ENCODE results near the gene ELFN2.

ELFN2 gene

DNA sequence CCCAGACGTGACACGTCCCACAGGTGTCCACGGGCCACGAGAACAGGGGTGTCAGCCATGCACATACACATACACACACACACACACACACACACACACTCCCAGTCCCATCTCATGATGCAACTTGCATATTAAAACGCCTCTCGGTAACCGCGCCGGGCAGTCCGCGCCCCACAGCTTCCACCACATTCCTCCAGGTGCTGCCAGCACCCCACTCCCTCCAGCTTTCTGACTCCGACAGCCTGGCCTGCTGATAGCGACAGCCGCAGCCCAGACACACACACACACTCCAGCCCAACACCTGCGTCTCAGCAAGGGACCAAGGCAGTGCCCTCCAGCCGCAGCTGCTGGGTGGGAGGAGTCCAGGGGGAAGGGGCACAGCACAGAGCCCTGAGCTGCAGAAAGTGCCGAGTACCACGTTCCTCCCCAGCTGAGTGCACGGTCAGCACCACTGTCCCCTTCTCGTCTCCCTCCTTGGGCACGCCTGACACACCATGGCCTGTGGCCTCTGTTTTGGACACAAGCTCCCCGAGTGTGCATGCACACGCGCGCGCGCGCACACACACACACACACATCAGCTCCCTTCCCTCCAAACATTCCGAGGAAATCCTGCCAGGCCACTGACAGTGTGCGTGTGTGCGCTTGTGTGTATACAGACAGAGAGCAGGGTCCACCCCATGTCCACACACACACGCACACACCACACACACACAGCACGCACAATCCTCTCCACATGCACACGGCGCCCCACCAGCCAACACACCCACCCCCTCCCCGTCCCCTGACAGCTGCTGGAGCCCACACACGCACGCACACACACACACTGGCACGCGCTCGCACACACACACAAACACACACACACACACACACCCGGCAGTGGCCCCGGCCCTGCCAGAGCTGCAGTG lies 1.2 kb downstream of the ELFN2 start:
- no peak for DNase-seq

DNA sequence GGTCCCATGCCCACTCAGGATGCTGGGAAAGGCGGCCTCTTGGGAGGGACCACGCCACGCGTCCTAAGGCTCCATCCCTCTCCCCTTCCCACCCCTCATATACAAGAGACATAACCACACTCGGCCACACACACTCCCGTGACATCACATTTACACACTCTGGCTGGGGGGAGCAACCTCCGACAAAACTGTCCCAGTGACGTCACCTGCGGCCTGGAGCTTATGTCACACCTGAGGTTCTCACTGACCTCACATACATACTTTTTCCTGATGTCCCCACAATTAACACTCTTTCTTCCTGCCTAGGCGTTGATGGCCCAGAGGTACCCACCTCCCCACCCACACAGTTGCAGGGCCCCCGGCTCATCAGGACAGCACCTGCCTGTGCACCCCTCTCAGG lies 1.9 kb downstream of the ELFN2 start:
- DNase-seq = no peak

DNA sequence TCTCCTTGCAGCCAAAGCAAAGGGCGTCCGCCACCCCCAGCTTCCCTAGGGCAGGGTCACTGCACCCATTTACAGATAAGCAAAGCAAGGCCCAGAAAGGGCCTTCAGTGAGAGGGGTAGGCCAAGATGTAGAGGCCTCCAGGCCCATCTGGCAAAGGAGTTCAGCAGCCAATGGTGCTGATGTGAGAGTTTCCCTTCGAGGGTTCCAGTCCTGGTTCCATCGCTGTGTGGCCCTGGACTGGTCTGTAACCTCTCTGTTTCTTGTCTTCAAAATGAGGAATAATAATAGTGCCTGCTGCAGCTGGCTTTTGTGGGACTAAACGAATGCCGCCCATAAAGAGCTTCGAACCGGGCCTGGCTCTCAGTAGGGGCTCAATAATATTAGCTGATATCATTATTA lies 4.0 kb downstream of the ELFN2 start:
- no peak for DNase-seq

DNA sequence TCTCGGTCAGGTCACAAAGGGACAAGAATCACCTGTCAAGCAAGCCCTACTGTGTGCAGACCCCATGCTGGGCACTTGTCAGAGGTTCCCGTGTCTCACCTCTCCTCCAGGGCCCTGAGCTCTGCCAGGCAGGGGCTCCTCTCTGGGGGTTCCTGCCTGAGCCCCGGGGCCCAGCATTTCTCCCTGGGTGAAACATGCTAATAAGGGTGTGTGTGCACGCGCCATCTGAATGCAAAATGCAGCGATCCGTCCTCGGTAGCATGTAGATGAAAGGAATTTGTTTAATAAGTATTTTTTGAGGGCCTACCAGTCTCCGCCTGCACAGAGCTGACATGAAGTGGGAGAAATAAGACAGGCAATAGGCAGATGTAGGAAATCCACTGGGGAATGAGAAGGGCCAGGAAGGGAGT lies 5.8 kb downstream of the ELFN2 start:
- no peak for DNase-seq

DNA sequence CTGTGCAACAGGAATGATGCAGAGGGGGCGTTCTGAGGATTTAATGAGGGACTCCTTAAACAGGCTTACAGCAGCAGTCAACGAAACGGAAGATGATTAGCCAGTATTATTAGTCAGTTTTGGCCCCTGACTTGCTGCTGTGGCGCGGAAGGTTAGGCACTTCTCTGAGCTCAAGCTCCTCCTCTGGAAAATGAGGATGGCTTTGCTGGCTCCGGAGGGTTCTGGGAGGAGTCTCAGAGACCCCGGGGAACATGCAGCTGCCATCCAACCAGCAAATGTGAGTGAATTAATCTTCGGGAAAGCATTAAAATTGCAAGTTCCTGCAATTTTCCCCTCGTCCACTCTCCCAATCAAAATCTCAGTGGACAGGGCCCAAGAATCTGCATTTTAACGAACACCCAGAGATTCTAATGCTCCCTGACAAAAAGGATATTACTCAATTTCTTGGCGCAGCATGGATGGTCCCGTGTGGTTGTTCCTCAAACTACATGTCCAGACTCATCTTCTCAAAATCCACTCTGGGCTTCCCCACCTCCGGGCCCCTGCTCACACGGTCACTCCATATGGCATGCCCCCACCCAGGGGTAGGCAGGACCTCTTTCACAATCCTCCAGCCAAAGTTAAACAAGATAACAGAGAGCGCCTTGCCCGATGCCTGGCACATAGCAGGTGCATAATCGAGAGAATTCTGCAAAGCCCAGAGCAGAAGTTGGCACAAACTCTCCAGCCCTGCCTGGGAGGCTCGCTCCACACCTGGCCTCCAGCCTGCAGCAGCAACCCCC lies 6.4 kb downstream of the ELFN2 start:
- DNase-seq = no peak

DNA sequence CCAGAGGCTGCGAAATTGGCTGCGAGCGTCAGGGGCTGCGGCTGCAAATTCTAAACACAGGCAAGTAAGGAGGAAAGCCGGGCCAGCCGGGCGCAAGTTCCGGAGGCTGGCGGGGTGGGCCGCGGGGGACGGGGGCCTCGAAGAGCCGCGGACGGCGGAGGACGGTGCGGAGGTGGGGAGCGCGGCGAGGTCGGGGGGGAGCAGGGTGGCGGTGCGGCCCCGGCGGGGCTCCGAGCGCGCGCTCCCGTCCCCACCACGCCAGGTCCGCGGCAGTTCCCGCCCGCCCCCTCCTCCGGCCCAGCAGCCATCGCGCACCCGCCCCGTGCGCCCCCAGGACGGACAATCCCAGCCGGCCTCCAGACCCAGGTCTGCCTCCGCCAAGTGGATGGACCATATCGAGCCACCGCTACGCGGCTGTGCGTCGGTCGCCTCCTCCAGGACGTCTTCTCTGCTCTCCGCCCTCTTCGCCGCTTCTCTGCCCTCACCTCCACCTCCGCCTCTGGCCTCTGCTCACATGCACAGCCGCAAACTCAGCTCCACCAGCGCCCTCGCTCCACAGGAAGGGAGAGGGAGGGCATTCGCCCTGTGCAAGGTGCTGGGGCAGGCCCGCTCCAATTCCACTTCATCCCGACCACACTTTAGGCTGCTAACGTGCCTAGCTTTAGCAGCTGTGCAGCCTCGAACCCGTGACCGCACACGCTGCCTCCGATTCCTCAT lies 7.2 kb downstream of the ELFN2 start:
- no peak for DNase-seq

DNA sequence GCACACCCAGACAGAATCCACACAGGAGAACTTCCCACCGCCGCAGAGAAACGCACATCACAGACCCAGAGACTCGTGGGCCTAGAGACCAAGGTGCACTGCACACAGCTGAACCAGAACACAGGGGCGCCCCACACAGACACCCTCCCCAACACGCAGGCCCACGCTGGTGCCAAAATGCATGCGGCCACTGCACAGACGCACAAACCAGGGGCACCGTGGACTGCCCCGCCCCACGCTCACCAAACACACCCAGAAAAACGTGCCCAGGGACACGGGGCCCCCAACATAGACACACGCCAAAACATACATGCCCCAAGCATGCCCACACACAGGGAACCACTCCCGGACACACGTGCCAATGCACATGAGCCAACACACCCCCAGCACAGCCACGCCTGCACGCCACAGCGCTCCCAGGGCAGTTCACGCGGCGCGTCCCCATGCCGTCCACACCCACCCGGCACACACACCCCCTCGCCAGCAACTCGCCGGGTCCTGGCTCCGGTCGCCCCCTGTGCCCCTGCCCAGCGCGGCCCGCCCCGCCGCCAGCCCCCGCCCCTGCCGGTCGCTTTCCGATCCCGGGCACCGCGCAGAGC lies 7.8 kb downstream of the ELFN2 start:
- no peak for DNase-seq

DNA sequence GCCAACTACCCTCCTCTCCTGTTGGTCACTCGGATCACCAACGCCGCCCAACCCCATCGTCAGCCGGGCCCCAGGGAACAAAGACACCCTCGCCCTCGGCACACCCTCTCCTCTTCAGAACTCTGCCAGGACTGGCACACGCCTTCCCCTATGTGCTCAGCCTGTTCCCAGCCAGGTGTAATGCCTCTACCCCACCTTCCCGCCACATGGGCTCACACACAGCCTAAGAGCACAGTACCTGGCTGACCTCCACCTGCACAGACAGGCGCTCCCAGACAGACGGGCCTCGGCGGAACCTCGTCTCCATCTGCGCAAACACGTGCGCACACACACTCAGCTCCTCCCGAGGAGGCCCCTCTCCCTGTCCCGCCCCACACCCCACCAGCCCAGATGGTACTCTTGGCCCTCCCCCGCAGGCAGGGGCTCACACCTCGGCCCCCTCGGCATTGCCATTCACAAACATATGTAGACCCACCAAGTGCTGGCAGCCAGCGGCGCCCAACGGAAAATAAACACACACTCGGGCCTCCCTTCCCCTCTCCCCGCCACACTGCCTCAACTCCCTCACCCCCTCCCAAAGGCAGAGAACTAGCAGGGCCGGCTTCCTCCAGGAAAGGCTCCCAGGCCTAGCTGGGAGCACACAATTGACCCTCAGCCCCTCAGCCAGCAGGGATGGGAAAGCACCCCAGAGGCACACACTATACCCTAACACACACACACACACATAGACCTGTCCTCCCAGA lies 8.5 kb downstream of the ELFN2 start:
- DNase-seq = no peak

DNA sequence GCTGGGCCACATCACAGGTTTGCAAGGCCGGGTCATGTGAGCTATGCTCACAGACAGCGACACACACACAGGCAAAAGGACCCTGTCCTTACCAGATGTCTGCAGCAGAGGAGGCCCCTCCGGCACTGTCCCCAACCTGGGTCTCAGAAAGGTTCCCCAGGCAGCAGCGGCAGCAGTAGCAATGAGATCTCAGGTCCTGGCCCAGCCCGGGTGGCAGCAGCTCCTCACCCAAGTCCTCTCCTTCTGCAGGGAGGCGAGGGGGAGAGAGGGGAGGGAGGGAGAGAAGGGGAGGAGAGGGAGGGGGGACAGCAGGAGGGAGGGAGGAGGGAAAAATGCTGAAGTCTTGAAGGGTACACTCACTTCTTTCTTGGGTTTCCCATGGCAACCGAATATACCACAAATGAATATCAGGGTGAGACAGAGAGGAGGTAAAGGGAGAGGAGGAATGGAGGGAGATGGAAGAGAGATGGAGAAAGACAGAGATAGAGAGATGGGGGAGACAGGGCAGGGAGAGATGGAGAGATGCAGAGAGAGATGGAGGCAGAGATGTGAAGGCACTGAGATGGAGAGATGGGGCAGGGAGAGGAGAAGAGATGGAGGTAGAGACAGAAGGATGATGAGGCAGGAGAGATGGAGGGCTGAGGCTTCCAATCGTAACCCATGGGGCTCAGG lies 9.5 kb downstream of the ELFN2 start:
- no peak for DNase-seq

DNA sequence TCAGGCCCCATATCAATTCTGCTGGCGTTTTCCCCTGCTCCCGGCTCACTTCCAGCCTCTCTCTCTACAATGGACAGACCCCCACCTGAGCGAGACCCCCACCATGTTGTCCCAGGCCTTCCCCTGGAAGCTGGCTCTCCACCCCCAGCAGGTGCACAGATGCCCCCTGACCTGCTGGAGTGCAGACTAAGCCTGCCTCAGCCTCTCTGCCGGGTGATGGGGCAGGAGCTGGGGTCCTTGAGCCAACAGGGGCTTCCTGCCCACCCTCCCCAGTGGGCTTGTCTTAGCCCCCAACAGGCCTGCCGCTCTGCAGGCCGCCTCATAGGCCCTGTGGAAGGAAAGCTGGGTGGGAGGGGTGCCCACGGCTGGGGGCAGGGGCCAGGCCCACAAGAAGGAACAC lies 10.0 kb downstream of the ELFN2 start:
- no peak for DNase-seq

DNA sequence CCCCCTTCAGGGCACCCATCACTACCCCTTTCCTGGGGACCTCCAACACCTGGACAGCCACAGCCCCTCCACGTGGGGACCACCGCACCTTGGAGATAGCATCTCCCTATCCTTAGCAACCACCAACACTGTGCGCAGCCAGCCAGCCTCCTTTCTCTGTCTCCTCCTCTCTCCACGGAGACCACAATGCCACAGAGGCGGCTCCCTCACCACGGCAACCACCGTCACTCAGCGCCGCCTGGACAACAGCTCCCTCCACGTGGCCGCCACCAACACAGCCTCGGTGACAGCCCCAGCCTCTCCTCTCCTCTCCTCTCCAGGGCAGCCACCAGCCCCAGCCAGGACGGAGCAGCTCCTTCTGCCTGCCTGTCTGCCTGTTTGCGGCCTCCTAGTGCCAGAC lies 10.5 kb downstream of the ELFN2 start:
- DNase-seq = no peak

DNA sequence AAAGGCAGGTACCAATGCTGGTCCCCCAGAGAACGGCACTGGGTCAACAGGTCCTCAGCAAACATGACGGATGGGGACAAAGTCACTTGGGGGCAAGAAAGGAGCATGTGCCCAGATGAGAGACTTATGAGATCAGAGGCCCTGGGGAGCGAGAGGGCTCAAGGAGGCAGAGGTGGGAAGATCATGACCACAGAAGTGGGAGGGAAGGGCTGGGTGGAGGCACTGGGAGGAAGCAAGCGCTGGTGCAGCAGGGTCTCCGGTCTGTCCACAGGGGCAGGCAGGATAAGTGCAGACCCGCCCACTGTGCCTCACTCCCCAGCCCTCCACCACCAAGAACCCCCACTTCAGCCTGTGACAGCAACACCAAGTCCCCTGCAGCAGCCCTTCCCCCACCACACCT lies 10.9 kb downstream of the ELFN2 start:
- DNase-seq = no peak

DNA sequence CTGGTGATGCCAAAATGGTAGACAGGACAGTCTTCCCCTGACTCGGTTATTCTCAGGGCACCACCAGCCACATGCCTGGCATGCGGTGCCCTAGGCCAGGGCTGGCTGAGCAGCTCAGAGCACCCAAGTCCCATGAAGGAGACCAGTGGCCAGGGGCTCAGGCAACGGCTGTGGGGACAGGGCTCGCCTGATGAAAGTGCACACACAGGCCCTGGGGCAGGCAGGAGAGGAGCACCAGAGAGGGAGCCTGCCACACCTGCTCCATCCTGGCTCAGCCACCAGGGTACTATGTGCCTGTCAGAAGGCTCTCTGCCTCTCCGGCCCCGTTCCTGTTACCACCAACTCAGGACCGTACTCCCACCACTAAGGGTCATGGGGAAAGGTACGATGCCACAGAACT lies 12.1 kb downstream of the ELFN2 start:
- DNase-seq = no peak

DNA sequence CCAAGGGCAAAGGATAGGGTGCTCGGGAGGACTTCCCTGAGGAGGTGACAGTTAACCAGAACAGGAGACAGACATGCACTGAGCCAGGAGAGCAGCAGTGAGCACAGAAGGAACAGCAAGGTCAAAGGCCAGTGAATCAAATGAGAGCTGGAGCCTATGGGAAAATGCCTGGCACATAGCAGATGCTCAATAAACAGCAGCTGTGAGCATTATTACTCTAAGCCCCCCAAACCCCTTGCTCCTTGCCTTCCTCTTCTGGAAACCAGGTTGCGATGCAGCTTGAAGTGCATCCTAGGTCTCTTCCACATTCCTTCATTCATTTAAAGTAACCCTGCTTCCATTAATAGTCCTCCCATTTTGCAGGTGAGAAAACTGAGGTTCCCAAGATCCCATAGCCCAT lies 13.0 kb downstream of the ELFN2 start:
- DNase-seq = no peak

DNA sequence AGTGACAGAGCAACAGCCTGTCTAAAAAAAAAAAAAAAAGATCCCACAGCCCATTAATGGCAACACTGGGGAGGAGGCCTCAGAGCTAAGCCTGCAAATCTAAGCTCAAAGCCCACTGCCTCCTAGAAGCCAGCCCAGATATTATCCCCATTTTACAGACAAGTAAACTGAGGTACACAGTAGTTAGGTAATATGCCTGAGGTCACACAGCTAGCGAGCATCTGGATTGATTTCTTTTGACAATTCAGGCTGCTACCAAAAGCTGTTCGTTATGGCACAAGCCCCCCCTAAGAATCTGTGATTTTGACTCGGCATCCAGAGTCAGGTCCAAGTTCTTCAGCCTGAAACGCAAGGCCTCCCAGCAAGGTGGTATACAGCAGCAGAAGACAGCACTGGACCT lies 13.7 kb downstream of the ELFN2 start:
- DNase-seq = no peak

DNA sequence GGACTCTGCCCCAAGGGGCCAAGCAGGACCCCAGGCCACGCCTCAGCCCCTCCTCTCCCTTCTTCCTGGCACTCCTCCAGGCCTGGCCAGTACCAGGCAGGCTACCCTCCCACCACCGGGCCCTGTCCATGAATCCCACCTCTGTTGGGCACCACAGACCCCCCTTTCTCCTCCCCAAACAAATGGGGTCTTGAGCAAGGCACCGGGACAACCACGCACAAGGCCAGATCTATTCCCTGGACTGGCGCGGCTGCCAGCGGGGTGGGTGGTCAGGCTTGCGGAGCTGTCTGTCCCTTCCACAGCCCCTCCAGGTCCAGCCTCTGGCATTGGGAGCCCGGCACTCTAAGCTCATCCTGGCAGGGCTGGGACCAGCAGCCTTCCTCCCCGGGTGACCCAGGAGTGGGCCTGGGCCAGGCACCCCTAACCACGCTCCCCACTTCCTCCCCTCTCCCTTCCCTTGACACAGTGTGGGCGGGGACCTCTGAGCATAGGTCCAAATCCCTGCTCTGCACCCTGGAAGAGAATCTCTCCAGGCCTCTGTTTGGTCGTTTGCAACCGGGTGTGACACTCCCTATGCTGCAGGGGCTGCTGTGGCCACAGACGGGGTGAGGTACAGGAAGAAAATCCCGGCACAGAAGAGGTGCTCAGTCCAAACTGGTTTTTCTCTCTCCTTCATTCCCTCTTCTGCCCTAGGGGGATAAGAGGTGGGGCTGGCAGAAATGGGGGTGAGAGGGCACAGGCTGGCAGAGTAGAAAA lies 14.6 kb downstream of the ELFN2 start:
- no peak for DNase-seq

DNA sequence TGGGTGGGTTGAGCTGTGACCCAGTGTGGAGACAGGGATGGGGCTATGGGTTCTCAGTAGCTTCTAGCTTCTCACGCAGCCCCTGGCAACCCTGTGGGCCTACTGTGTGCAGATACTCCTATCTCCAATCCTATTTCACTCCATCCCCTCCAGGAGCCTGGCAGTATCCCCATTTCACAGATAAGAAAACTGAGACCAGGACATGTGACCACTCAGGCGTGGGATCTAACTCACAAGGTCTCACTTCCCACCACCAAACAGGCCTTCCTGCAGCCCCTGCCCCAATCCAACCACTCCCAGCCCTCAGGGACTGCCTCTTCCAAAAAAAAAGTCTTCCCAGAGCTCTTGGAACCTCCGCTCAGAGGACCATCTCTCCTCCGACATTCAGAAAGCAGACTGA lies 15.6 kb downstream of the ELFN2 start:
- DNase-seq = no peak

DNA sequence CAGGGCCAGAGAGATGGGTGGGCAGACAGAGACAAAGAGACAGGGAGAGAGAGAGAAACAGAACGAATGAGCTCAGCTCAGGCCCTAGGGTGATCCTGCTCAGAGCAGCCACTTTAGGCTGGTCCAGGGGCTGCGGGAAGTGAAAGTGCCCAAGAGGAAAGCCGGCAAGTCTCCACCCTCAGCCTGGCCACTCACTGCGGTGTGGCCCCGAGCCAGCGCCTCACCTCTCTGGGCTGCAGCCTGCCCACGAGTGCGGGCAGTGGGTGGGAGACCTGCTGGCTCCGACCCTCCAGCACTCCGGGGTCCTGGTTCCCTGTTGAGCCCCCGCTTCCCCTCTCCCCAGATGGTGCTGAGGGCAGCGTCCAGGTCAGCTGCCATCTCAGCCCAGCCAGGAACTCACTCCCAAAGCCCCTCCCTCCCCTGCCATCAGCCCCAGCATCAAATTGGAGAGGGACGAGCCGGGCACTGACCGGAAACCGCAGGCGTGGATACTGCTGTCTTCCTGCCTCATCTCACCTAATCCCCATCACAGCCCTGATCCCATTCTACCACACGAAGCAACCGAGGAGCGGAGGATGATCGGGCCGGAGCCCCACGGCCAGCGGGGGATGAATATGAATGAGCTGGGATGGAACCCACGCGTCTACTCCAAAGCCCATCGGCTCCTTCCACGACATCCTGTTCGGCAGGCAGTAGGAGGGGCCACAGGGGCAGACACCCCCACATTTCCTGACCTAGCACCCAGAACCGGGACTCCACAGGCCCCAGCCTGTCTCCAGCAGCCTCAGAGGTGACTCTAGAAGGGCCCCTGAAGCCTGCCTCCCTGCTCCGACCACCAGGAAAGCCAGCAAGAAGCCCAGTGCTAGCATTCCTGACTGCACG lies 16.9 kb downstream of the ELFN2 start:
- no peak for DNase-seq

DNA sequence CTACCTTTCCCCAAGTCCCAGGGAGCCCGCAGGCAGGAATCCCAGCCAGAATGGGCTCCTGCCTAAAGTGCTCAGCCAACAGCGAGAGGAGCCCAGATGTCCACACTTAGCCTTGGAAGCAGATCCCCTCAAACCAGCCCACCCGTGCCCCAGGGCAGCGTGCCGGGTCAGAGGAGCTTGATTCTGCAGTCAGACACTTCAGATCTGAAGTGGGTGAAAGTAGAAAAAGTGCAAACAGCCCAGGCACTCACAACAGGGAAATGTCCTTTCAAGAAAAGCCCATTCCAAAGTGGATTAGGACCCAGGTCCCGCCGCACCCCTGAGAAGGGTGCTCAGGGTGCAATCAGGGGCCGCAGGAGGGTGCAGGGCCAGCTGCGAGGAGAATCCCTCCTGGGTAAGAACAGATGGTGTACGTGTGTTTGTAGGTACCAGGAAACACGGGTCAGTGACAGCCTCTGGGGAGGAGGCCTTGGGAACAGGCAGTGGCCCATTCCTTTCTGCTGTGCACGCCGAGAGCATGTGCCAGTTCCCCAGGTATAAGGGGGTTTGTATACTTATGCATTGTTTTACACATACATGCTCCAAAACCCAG lies 17.7 kb downstream of the ELFN2 start:
- no peak for DNase-seq

DNA sequence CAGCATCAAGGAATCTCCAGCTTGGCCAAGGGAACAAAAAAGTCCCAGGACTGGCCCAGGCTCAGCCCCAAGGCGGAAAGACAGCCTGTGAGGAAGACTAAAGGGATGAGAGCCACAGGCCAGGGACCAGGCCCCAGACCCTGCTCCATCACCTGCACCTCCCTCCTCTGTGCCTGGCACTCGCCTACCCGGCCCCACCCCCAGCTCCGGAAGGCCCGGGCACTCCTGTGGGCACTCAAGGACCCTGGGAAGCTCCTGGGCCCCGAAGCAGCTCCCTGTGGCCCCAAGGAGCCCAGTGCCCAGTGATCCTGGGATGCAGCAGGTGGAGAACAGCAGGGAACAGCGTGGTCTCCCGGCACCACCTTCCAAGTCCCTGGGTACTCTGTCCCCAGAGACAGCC lies 18.2 kb downstream of the ELFN2 start:
- DNase-seq = no peak

Data from cerebellar nuclear complex (tissue), 1 donor.